ENCODE measurements around the gene MAEA. TPM values are rescaled to one million over a fixed set of nuclear protein-coding genes. Genes with fewer than 3 reads are reported as not detected.

Gene MAEA
- total RNA-seq, 1 donor from 2014 or later: 81.3 TPM

DNA sequence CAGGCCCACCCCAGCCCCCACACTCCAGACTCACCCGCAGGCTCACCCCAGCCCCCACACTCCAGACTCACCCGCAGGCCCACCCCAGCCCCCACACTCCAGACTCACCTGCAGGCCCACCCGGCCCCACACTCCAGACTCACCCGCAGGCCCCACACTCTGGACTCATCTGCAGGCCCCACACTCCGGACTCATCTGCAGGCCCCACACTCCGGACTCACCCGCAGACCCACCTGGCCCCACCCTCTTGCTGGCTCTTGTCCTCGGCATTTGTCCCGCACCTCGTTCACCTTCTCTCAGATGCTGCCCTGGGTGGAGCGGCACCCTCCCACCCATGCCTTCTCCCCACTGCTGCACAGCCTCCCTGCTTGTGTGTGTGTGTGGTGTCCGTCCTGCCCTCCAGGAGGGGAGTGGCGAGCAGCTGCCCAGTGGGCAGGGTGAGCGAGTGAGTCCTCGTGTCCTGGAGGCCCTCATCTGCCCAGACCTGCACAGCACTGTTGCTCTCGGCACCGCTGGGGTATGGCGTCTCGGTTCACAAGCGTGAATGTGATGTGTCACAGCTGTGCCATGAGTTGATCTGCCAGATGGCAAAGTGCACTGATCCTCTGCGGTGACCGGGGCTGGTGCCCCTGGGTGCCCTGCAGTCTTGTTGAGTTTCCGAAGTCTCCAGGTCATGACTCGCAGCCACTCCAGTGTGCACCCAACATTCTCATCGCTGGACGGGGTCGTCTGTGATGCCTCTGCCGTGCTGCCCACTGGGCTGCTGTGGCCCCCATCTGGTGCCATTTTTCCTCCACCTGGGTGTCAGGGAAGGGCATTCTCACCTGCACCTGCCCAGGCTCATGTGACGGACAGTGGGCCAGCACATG lies 27.7 kb downstream of the MAEA start:
- Mint-ChIP-seq H3K27ac (no peak overlapping the region), H3K9me3 (ENCODE audit: low read depth) (no peaks in the 10 kb centered on the region), H3K27me3 (no peaks in the 10 kb centered on the region), H3K4me3 (ENCODE audit: low read depth) (no peak overlapping the region), H3K4me1 (ENCODE audit: low read depth) (no peaks in the 10 kb centered on the region), H3K36me3 (ENCODE audit: insufficient read depth) (peaks cover 34% of the 10 kb centered on the region)
- TF ChIP-seq, protein P1, sequence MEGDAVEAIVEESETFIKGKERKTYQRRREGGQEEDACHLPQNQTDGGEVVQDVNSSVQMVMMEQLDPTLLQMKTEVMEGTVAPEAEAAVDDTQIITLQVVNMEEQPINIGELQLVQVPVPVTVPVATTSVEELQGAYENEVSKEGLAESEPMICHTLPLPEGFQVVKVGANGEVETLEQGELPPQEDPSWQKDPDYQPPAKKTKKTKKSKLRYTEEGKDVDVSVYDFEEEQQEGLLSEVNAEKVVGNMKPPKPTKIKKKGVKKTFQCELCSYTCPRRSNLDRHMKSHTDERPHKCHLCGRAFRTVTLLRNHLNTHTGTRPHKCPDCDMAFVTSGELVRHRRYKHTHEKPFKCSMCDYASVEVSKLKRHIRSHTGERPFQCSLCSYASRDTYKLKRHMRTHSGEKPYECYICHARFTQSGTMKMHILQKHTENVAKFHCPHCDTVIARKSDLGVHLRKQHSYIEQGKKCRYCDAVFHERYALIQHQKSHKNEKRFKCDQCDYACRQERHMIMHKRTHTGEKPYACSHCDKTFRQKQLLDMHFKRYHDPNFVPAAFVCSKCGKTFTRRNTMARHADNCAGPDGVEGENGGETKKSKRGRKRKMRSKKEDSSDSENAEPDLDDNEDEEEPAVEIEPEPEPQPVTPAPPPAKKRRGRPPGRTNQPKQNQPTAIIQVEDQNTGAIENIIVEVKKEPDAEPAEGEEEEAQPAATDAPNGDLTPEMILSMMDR (IDR thresholded peaks at IDR 0.05; ENCODE audit: unreplicated experiment): no peak
- DNase-seq (ENCODE audit: low spot score, unreplicated experiment): no peak

DNA sequence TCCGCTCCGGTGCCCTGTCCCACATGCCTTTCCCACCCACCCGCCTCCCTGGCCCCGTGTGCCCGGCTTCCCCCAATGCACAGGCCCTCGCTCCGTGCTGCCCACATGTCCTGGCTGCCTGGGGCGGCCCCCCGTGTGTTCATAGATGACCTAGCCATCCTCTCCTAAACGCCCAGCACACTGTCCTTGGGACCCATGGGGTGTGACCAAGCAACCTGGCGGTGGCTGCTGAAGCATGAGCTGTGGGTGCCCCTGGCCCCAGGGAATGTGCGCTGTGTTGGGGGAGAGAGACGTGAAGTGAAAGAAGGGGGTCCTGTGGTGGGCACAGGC lies 28.3 kb downstream of the MAEA start:
- TF ChIP-seq, protein P1 (IDR thresholded peaks at IDR 0.05; ENCODE audit: unreplicated experiment): no peak
- no peak overlapping the region for H3K27ac Mint-ChIP-seq
- H3K9me3 Mint-ChIP-seq (ENCODE audit: low read depth): no peaks in the 10 kb centered on the region
- DNase-seq (ENCODE audit: low spot score, unreplicated experiment): no peak
- no peaks in the 10 kb centered on the region for H3K4me1 Mint-ChIP-seq (ENCODE audit: low read depth)
- no peak overlapping the region for H3K4me3 Mint-ChIP-seq (ENCODE audit: low read depth)
- H3K36me3 Mint-ChIP-seq (ENCODE audit: insufficient read depth): peaks cover 33% of the 10 kb centered on the region
- no peaks in the 10 kb centered on the region for H3K27me3 Mint-ChIP-seq

DNA sequence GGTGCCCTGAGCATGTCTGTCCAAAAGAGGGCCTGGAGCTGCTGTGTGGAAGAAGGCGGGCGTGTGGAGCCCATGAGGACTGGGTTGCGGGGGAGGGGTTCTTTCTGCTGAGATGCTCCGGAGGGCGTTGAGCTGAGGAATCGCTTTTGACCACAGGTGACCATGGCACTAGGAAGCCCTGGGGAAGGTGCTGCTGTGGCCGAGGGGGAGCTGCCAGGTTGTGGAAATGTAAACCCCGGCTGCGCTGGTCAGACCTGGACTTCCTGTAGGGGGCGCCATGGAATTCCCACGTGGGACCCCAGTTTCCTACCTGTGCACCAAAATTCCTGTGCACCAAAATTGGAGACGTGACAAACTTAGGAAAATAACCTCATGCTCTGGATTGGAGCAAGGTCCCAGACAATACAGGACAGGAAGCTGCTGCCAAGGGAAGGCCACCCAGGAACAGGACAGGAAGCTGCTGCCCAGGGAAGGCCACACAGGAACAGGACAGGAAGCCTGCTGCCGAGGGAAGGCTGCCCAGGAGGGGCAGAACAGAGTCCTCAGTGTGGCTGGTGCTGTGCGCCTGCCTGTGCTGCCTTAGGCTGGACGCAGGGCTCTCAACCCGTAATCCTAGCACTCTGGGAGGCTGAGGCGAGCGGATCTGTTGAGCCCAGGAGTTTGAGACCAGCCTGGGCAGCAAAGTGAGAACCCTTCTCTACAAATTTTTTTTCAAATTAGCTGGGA lies 29.0 kb downstream of the MAEA start:
- Mint-ChIP-seq H3K4me1 (ENCODE audit: low read depth) (no peaks in the 10 kb centered on the region), H3K9me3 (ENCODE audit: low read depth) (no peaks in the 10 kb centered on the region), H3K4me3 (ENCODE audit: low read depth) (no peak overlapping the region), H3K27me3 (no peaks in the 10 kb centered on the region), H3K27ac (no peak overlapping the region), H3K36me3 (ENCODE audit: insufficient read depth) (peaks cover 28% of the 10 kb centered on the region)
- DNase-seq (ENCODE audit: low spot score, unreplicated experiment): no peak
- TF ChIP-seq, protein P1 (IDR thresholded peaks at IDR 0.05; ENCODE audit: unreplicated experiment): peak; percentile 25

DNA sequence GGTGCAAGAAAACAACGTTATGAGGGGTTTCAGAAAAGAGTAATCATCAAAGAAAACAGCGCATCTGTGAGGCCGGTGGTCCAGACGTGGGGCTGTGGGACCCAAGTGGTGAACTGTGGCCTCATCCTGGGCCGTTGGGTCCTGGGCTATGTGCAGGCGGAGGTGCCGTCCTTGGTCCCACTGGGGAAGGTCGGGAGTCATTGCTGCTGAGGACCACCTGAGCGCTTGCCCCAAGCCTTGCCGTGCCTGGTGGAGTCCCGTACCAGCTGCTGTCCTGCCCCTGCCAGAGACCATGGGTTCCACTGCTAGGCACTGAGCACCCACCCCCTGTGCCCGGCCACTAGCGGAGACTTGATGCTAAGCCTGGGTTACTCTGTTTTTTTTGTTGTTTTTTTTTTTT lies 31.8 kb downstream of the MAEA start:
- peaks cover 20% of the 10 kb centered on the region for H3K36me3 Mint-ChIP-seq (ENCODE audit: insufficient read depth)
- H3K27ac Mint-ChIP-seq: no peak overlapping the region
- TF ChIP-seq, protein P1 (IDR thresholded peaks at IDR 0.05; ENCODE audit: unreplicated experiment): no peak
- no peaks in the 10 kb centered on the region for H3K27me3 Mint-ChIP-seq
- H3K9me3 Mint-ChIP-seq (ENCODE audit: low read depth): no peaks in the 10 kb centered on the region
- no peak for DNase-seq (ENCODE audit: low spot score, unreplicated experiment)
- no peaks in the 10 kb centered on the region for H3K4me1 Mint-ChIP-seq (ENCODE audit: low read depth)
- H3K4me3 Mint-ChIP-seq (ENCODE audit: low read depth): no peak overlapping the region

DNA sequence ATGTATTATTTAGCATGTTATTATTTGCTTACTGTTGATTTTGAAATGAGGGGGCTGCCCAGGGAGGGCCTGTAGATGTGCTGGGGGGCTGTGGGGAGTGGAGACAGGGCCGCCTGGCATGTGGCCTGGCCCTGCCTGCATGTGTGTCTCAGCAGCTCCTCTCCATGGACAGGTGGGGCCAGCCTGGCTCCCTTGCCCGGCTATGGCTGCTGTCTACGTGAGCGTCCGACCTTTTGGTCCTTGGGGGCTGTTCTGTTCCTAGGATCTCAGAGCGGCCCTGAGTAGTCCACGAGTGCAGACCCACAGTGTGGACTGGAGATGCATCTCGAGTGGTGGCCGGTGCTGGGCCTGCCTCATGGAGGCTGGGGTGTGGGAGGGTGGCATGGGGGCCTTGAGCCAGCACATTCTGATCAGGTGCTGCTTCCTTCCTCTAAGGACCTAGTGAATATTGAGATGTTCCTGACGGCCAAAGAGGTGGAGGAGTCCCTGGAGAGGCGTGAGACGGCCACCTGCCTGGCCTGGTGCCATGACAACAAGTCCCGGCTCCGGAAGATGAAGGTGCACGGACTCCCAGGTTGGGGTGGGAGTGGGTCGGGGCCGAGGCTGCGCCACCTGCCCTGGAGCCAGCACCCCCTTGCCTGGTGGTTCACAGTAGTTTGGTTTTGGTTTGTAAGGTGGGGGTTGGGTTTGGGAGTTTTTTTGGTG lies 32.4 kb downstream of the MAEA start:
- TF ChIP-seq, protein P1 (IDR thresholded peaks at IDR 0.05; ENCODE audit: unreplicated experiment): no peak
- Mint-ChIP-seq H3K36me3 (ENCODE audit: insufficient read depth) (peaks cover 20% of the 10 kb centered on the region), H3K27ac (no peak overlapping the region), H3K27me3 (no peaks in the 10 kb centered on the region), H3K9me3 (ENCODE audit: low read depth) (no peaks in the 10 kb centered on the region), H3K4me1 (ENCODE audit: low read depth) (no peaks in the 10 kb centered on the region), H3K4me3 (ENCODE audit: low read depth) (no peak overlapping the region)
- DNase-seq (ENCODE audit: low spot score, unreplicated experiment): no peak
